ENCODE measurements around the gene YAF2.

Gene YAF2

GRCh38 chr12:42238240-42239140 is at the start of gene YAF2:
YAF2 (minus strand) TSS chr12:42238248; CDS start chr12:42238180, 68 bp downstream.
- peak; percentile 65 for DNase-seq

GRCh38 chr12:42286741-42287140 is 48.7 kb upstream of the YAF2 start:
- DNase-seq = no peak

- DNase-seq = no peak
These were observed 47.4 kb upstream of the YAF2 start for GRCh38 chr12:42285431-42285830.

- DNase-seq = no peak
These were observed 46.8 kb upstream of the YAF2 start for GRCh38 chr12:42284876-42285275.

- no peak for DNase-seq
These were observed 46.1 kb upstream of the YAF2 start for GRCh38 chr12:42284157-42284556.

GRCh38 chr12:42283739-42284138 is 45.7 kb upstream of the YAF2 start:
- DNase-seq = no peak

- no peak for DNase-seq
These were observed 44.2 kb upstream of the YAF2 start for GRCh38 chr12:42282294-42282693.

GRCh38 chr12:42281844-42282243 is 43.8 kb upstream of the YAF2 start:
- no peak for DNase-seq

GRCh38 chr12:42281278-42281677 is 43.2 kb upstream of the YAF2 start:
- no peak for DNase-seq

- no peak for DNase-seq
These were observed 40.1 kb upstream of the YAF2 start for GRCh38 chr12:42278128-42278510.

- DNase-seq = no peak
These were observed 39.5 kb upstream of the YAF2 start for GRCh38 chr12:42277396-42278127.

GRCh38 chr12:42275499-42275898 is 37.5 kb upstream of the YAF2 start:
- no peak for DNase-seq

- no peak for DNase-seq
These were observed 35.7 kb upstream of the YAF2 start for GRCh38 chr12:42273706-42274105.

- DNase-seq = no peak
These were observed 32.5 kb upstream of the YAF2 start for GRCh38 chr12:42270596-42270995.

- no peak for DNase-seq
These were observed 29.6 kb upstream of the YAF2 start for GRCh38 chr12:42267413-42268190.

- no peak for DNase-seq
These were observed 28.7 kb upstream of the YAF2 start for GRCh38 chr12:42266579-42267230.

GRCh38 chr12:42262271-42262670 is 24.2 kb upstream of the YAF2 start:
- DNase-seq = no peak

- DNase-seq = no peak
These were observed 23.7 kb upstream of the YAF2 start for GRCh38 chr12:42261708-42262107.

- no peak for DNase-seq
These were observed 22.5 kb upstream of the YAF2 start for GRCh38 chr12:42260518-42260917.

- DNase-seq = no peak
These were observed 21.7 kb upstream of the YAF2 start for GRCh38 chr12:42259699-42260098.

- DNase-seq = no peak
These were observed 17.8 kb upstream of the YAF2 start for GRCh38 chr12:42255866-42256261.

- no peak for DNase-seq
These were observed 17.3 kb upstream of the YAF2 start for GRCh38 chr12:42255221-42255865.

All from KG1 (cell line).